NCI-H226 (cell line): ENCODE measurements around the gene ACVR2B.

Source experiments
- DNase-seq: peaks from one replicate; pipeline ENCODE4 v3.0.0-alpha.2; 2015

Gene ACVR2B

GRCh38 chr3:38458796-38459498 is 5.3 kb downstream of the ACVR2B start:
- peak; percentile 72 for DNase-seq

GRCh38 chr3:38459499-38460048 is 5.9 kb downstream of the ACVR2B start:
- DNase-seq: no peak

DNA sequence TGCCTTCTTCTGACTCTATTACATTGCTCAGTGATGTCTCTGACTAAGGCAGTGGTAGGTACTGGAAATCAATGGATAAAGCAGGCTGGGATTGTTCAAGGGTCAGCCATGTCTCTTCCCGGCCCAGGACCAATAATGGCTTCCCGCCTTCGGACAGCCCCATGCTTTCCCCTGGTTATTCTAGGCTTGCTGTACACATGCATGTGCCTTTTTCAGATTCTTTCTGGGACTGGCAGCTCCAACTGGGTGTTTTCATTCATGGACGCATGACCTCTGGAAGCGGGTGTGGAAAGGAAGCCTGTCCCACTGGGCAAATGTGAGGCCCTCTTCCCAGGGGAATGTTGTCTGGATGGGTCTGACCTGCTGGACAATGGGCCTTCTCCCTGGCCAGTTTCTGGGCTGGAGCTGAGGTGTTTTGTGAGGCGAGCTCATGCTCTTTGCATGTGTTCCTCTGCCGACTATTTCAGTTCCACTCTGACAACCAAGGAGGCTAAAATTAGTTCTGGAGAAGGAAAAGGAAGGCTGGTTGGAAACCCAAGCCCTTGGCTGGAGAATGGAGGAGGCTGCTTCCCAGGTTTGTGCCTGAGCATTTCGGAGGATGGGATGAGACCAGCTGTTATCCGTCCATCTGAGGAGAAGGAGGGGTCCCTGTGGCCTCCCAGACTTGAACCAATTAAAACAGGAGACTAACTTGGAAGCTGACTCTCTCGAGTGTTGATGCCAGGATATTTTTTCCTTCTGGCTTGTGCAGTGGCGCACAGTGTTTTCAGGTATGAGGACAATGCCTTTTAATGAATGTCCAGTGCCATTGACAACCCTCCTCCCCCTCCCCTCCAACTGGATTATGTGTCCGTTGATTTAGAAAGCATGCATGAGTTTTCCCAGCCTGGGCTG is 6.9 kb downstream of the ACVR2B start:
- DNase-seq: no peak

DNA sequence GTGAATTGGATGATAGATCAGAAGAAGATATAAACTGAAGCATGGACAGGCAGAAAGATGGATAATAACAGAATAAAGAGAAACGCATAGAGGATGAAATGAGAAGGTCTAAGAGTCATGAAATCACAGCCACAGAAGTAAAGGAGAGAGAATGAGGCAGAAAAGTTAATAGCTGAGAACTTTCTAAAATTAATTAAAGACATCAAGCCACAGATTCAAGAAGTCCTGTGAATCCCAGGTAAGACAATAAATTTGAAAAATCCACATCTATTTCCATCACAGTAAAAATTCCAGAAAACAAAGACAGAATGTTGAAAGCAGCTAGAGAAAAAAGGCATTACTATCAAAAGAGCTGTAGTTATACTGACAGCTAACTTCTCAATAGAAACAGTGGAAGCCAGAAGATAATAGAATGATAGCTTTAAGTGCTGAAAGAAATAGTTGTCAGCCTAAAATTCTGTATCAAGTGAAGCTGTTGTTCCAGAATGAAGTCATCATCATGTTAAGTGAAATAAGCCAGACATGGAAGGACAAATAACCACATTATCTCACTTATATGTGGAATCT is 12.0 kb downstream of the ACVR2B start:
- DNase-seq: no peak

- no peak for DNase-seq
Observed at GRCh38 chr3:38468765-38469164, 15.1 kb downstream of the ACVR2B start.

DNA sequence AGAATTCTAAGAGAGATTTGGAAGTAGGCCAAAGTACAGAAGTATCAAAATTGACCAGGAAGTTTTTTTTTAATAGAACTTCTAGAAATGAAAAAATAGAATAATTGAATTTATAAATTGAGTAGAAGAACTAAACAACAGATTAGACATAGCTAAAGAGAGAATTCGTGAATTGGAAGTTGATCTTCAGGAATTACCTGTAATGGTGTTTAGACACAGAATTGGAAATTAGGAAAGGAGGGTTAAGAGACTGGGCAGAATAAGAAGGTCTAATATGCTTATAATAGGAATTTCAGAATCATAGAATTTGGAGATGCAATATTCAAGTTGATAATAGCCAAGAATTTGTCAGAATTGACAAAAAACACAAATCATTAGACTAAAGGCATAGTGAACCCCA is 16.2 kb downstream of the ACVR2B start:
- DNase-seq: no peak

GRCh38 chr3:38471260-38471857 is 17.7 kb downstream of the ACVR2B start:
- DNase-seq: no peak

GRCh38 chr3:38472342-38472741 is 18.7 kb downstream of the ACVR2B start:
- no peak for DNase-seq

DNA sequence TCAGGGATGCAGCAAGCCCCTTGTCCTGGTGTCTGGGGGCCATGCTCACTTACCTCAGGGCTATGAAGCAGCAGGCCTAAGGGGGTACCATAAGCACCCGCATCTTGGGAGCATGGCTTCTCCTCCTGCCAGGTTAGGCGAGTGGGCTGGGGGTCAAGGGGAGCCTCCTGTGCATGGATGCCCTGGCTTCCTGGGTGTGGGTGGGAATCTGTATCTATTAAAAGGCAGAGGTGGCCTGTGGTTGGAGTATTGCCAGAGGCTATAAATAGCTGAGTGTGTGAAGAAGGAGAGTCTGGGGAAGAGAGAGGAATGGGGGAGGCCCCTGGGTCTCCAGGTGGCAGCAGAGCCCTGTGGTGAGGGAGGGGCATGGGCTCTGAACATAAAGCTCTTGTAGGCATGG is 19.5 kb downstream of the ACVR2B start:
- no peak for DNase-seq

GRCh38 chr3:38474928-38475605 is 21.4 kb downstream of the ACVR2B start:
- no peak for DNase-seq

DNA sequence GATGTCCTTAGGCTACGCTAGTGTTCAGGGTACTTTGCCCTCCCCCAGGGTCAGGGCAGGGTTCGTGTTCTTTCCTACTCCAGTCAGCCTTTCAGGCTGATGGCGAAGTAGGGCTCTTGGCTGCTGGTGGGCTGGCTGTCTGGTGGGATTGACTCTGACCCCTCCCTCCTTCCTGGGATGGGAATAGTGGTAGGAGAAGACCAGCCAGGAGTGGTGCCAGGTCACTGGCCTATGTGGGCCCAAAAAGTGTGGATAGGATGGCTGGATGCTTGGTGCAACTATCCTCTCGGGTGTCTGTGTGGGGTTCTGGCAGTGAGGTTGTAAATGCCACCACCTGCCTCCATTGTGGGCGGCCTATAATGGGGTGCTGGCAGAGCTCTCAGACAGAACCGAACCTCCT is 22.0 kb downstream of the ACVR2B start:
- DNase-seq: no peak

DNA sequence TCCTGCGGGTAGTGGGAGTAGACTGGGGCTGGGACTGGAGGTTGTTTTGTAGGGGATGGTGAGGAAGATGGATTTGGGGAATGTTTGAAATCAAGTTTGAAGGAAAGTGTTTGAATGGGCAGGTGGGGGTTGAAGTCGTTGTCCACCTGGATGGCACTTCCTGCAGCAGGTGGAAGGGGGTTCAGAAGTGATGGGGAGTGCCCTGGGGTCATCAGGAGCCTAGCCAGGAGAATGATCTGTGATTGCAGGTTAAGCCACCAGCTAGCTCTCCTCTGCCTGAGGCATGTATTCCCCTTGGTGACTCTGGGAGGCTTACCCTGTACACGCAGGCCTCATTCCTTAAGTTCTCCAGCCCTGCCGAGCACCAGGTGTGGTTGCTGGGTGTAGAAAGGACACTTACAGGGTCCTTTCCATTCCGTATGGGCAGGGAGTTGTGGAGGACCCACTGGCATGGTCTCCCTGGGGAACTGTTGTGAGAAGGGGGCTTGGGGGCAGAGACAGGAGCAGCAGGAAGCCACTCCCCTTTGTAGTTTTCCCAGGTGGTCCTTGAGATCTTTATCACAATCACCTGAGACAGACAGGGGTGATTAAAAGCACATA is 22.6 kb downstream of the ACVR2B start:
- no peak for DNase-seq

GRCh38 chr3:38477057-38477820 is 23.5 kb downstream of the ACVR2B start:
- no peak for DNase-seq

DNA sequence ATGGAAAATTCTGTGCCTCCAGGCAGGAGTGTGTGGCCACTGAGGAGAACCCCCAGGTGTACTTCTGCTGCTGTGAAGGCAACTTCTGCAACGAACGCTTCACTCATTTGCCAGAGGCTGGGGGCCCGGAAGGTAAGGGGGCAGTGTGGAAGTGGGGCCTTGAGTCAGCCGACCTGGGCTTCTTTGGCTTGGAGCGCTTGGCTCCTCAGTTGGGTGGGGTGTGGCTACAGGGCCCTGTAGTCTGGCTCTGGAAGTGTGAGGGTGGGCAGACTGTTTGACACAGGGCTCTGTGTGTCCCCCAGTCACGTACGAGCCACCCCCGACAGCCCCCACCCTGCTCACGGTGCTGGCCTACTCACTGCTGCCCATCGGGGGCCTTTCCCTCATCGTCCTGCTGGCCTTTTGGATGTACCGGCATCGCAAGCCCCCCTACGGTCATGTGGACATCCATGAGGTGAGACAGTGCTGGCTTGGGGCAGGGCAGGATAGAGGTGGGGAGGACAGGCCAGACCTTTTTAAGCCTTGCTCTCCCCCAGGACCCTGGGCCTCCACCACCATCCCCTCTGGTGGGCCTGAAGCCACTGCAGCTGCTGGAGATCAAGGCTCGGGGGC is 24.3 kb downstream of the ACVR2B start:
- no peak for DNase-seq

GRCh38 chr3:38478901-38479300 is 25.2 kb downstream of the ACVR2B start:
- DNase-seq: no peak

- DNase-seq: no peak
Observed at GRCh38 chr3:38479431-38480092, 25.9 kb downstream of the ACVR2B start.

- no peak for DNase-seq
Observed at GRCh38 chr3:38480093-38480445, 26.4 kb downstream of the ACVR2B start.

DNA sequence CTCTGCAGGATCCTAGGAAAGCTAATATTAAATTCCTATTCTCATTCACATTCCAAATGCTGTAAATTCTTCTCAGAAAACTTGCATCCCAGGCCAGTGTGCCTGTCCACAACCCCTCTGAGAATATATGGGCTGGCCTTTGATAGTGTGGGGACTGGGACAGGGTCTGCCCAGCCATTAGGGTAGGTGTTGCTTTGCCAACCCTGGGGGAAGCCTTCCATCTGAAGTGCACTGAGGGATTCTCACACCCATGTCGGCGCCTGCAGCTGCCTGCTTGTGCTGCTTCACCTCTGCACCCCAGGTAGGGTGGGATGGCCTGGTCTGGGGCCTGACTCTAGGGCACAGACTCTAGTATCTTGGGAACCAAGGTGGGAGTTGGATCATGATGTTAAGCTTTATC is 27.2 kb downstream of the ACVR2B start:
- no peak for DNase-seq

- no peak for DNase-seq
Observed at GRCh38 chr3:38482951-38483350, 29.3 kb downstream of the ACVR2B start.

GRCh38 chr3:38487323-38487722 is 33.6 kb downstream of the ACVR2B start:
- no peak for DNase-seq
